ENCODE measurements around the gene ZMYM4. TPM values are rescaled to one million over a fixed set of nuclear protein-coding genes. Genes with fewer than 3 reads are reported as not detected.

The ZMYM4 gene
- total RNA-seq, 1 experiment from 2014 or later: 66.0 TPM

- H4K5ac ChIP-seq (ENCODE audit: insufficient read length, low read depth, low read length): no peak overlapping the region
- no peak overlapping the region for H3K27ac ChIP-seq (ENCODE audit: insufficient read length, low read depth, low read length)
- H2AFZ ChIP-seq (ENCODE audit: low read length): no peak overlapping the region
- Mint-ChIP-seq H3K4me1 (peaks cover 25% of the 10 kb centered on the region in 2 experiments), H3K27ac (peak overlapping the region in 1 of 3 experiments; percentile 80; a peak in 2 of 7 replicates), H3K9me3 (peaks cover 0 to 5% of the 10 kb centered on the region in 2 experiments; a peak in 2 of 5 replicates), H3K27me3 (ENCODE audit: low read depth) (no peaks in the 10 kb centered on the region), H3K36me3 (ENCODE audit: insufficient read depth in 1 of 3, low read depth in 3 of 3) (no peaks in the 10 kb centered on the region), H3K4me3 (no peak overlapping the region)
- H3K79me1 ChIP-seq (ENCODE audit: insufficient read depth, low read depth, low read length, poor library complexity, severe bottlenecking): no peaks in the 10 kb centered on the region
- H3K23me2 ChIP-seq (ENCODE audit: insufficient read length, low read depth, low read length, poor library complexity, severe bottlenecking): no peaks in the 10 kb centered on the region
- no peaks in the 10 kb centered on the region for H3K9me3 ChIP-seq (ENCODE audit: control insufficient read depth, low read depth, low read length)
- H3K9ac ChIP-seq (ENCODE audit: extremely low read depth, insufficient read length, low read length): no peak overlapping the region
- no CpG with 5 or more reads among the region's 6 CpGs for WGBS (ENCODE audit: extremely low coverage, insufficient read length, low lambda C conversion rate)
- H2BK15ac ChIP-seq (ENCODE audit: low read depth, low read length): no peak overlapping the region
- H2BK120ac ChIP-seq (ENCODE audit: low read depth, low read length, poor library complexity, severe bottlenecking): no peak overlapping the region
- no peak overlapping the region for H2BK20ac ChIP-seq (ENCODE audit: low read depth, low read length, poor library complexity, severe bottlenecking)
- no peak overlapping the region for H4K91ac ChIP-seq (ENCODE audit: insufficient read length, low read depth, low read length)
- no peak for TF ChIP-seq CTCF (conservative IDR thresholded peaks at IDR 0.05)
- peaks cover 3% of the 10 kb centered on the region; the same call in 1 of the 2 replicates for H3K4me1 ChIP-seq (ENCODE audit: insufficient read depth, low read length)
- no peaks in the 10 kb centered on the region for H4K20me1 ChIP-seq (ENCODE audit: control insufficient read depth, insufficient read depth, insufficient read length)
- DNase-seq: no peak
- no peak overlapping the region for H2AK5ac ChIP-seq (ENCODE audit: insufficient read length, low read length)
- H3T11ph ChIP-seq (ENCODE audit: low read length): no peak overlapping the region
- H3K4me2 ChIP-seq (ENCODE audit: insufficient read depth, insufficient read length, low read length): no peak overlapping the region
- no peak overlapping the region for H3K4ac ChIP-seq (ENCODE audit: low read depth, low read length)
- no peak overlapping the region for H3K18ac ChIP-seq (ENCODE audit: insufficient read length, low read depth, low read length)
- H4K8ac ChIP-seq (replicated peaks; ENCODE audit: insufficient read length, low read depth, low read length): no peak overlapping the region
- H3K27me3 ChIP-seq (ENCODE audit: insufficient read depth, low read length): no peaks in the 10 kb centered on the region
- no peak overlapping the region for H2BK12ac ChIP-seq (ENCODE audit: insufficient read length, low read depth, low read length)
- H3K56ac ChIP-seq (ENCODE audit: insufficient read length, low read depth, low read length): no peak overlapping the region
- H3K23ac ChIP-seq (ENCODE audit: insufficient read length, low read depth, low read length): no peak overlapping the region
- H2BK5ac ChIP-seq (ENCODE audit: insufficient read length, low read length): no peak overlapping the region
- H3K79me2 ChIP-seq (ENCODE audit: insufficient read depth, low read length): no peaks in the 10 kb centered on the region
- no peak overlapping the region for H3K14ac ChIP-seq (ENCODE audit: insufficient read depth, low read length)
These were observed 46.0 kb upstream of the ZMYM4 start for GRCh38 chr1:35222322-35223083.

Data from H9 (cell line).